Activated CD4-positive, alpha-beta T cell treated with anti-CD3 and anti-CD28 coated beads for 48 hours (primary cell): ENCODE results near the gene CARHSP1.
"Not testable (repeated sequence)": the region's sequence is repeated elsewhere in the genome, so short reads cannot be mapped to it uniquely, and the experiment has no call there.

ENCODE experiments used
- DNase-seq: peaks from one replicate; pipeline ENCODE4 v3.0.0-alpha.2; 2020

Gene CARHSP1

GRCh38 chr16:8868416-8869211 lies at the start of gene CARHSP1:
TSS of gene CARHSP1 (minus strand) at chr16:8869006. CDS start at chr16:8859328, 9,678 bp downstream.
- DNase-seq, result peak; percentile 88

GRCh38 chr16:8917336-8917735 lies 48.5 kb upstream of the CARHSP1 start:
- not testable (repeated sequence) for DNase-seq

- DNase-seq, result no peak
Measured at GRCh38 chr16:8916541-8917225, 47.9 kb upstream of the CARHSP1 start.

- no peak for DNase-seq
Measured at GRCh38 chr16:8915722-8916301, 47.0 kb upstream of the CARHSP1 start.

GRCh38 chr16:8914098-8914497 lies 45.3 kb upstream of the CARHSP1 start:
- DNase-seq, result no peak

GRCh38 chr16:8912793-8913192 lies 44.0 kb upstream of the CARHSP1 start:
- DNase-seq, result no peak

- DNase-seq, result no peak
Measured at GRCh38 chr16:8910811-8911210, 42.0 kb upstream of the CARHSP1 start.

- no peak for DNase-seq
Measured at GRCh38 chr16:8908810-8909468, 40.1 kb upstream of the CARHSP1 start.

GRCh38 chr16:8907096-8907495 lies 38.3 kb upstream of the CARHSP1 start:
- DNase-seq, result no peak

- DNase-seq, result no peak
Measured at GRCh38 chr16:8905795-8906591, 37.2 kb upstream of the CARHSP1 start.

GRCh38 chr16:8905168-8905762 lies 36.5 kb upstream of the CARHSP1 start:
- no peak for DNase-seq

GRCh38 chr16:8904018-8904430 lies 35.2 kb upstream of the CARHSP1 start:
- no peak for DNase-seq

- no peak for DNase-seq
Measured at GRCh38 chr16:8903004-8903403, 34.2 kb upstream of the CARHSP1 start.

- DNase-seq, result no peak
Measured at GRCh38 chr16:8901320-8901861, 32.6 kb upstream of the CARHSP1 start.

GRCh38 chr16:8900343-8900742 lies 31.5 kb upstream of the CARHSP1 start:
- DNase-seq, result no peak

- no peak for DNase-seq
Measured at GRCh38 chr16:8899709-8900317, 31.0 kb upstream of the CARHSP1 start.

GRCh38 chr16:8898660-8899318 lies 30.0 kb upstream of the CARHSP1 start:
- DNase-seq, result no peak

GRCh38 chr16:8894736-8895334 lies 26.0 kb upstream of the CARHSP1 start:
- DNase-seq, result no peak

- DNase-seq, result no peak
Measured at GRCh38 chr16:8893976-8894690, 25.3 kb upstream of the CARHSP1 start.

- DNase-seq, result no peak
Measured at GRCh38 chr16:8893426-8893825, 24.6 kb upstream of the CARHSP1 start.
